T follicular helper cell (primary cell): ENCODE measurements around the gene LIMK1.
"Not testable (repeated sequence)": the region's sequence is repeated elsewhere in the genome, so short reads cannot be mapped to it uniquely, and the experiment has no call there.

Experiments
- DNase-seq: peaks from one replicate; pipeline ENCODE4 v3.0.0-alpha.2; 2020; ENCODE audit warnings: low read depth

LIMK1 gene

DNA sequence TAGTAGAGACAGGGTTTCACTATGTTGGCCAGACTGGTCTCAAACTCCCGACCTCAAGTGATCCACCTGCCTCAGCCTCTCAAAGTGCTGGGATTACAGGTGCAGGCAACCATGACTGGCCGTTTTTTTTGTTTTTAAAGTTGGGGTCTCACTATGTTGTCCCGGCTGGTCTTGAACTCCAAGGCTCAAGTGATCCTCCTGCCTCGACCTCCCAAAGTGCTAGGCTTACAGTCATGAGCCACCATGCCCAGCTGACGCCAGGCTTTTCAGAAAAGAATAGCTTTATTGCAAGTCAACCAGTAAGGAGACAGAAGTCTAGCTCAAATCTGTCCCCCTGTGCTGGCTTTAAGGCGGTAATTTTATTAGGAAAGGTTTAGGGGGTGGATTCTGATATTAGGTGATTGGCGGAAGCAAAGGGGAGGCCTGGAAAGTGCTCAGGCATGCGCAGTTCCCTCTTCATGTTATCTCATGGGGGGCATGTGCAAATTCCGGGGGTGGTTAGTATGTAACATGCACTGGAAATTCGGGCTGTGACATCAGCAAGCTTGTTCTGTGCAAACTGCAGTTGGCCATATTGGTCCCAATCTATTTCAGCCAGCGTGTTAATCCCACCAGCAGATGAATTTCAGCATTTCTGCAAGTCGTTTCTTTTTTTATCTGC, 42.7 kb downstream of the LIMK1 start:
- DNase-seq: no peak

- DNase-seq: no peak
Measured at GRCh38 chr7:74129887-74130286, 46.3 kb downstream of the LIMK1 start.

GRCh38 chr7:74130518-74130917, 46.9 kb downstream of the LIMK1 start:
- no peak for DNase-seq

DNA sequence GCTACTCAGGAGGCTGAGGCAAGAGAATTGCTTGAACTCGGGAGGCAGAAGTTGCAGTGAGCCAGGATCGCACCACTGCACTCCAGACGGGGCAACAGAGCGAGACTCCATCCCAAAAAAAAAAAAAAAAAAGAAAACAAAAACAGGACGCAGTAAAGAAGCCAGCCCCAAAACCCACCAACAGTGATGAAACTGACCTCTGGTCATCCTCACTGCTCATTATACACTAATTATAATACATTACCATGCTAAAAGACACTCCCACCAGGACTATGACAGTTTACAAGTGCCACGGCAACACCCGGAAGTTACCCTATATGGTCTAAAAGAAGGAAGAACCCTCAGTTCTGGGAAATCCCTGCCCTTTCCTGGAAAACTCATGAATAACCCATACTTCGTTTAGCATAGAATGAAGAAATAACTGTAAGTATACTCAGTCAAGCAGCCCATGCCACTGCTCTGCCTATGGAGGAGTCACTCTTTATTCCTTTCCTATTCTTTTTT, 50.6 kb downstream of the LIMK1 start:
- DNase-seq: no peak

- DNase-seq: no peak
Measured at GRCh38 chr7:74138334-74138867, 54.8 kb downstream of the LIMK1 start.

DNA sequence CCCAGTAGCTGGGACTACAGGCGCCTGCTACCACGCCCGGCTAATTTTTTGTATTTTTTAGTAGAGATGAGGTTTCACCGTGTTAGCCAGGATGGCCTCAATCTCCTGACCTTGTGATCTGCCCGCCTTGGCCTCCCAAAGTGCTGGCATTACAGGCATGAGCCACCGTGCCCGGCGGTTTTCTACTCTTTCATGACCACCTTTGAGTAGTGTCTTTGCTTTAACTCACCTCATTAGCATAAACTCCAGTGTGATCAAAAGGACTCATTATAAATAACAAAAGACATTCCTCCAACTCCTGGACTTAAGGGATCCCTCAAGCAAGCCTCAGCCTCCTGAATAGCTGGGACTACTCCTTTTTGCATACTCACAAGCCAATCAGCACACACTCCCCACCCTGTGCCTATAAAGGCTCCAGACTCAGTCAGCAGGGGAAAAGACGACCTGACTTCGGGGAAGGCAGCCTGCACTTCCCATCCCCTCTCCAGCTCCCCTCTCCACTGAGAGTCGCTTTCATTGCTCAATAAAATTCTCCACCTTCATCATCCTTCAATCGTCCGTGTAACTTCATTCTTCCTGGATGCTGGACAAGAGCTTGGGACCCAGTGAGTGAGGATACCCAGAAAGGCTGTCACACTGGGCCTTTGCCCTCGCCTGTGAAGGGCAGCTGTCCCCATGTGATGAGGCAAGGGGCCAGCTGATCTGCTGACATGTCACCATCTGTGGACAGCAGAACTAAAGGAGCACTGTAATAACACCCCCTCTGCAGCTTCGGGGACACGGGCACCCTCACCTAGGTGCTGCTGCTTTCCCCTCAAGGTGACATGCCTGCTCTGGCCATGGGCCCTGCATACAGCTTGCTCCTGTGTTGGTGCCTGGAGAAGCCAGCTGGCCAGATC, 55.6 kb downstream of the LIMK1 start:
- no peak for DNase-seq

DNA sequence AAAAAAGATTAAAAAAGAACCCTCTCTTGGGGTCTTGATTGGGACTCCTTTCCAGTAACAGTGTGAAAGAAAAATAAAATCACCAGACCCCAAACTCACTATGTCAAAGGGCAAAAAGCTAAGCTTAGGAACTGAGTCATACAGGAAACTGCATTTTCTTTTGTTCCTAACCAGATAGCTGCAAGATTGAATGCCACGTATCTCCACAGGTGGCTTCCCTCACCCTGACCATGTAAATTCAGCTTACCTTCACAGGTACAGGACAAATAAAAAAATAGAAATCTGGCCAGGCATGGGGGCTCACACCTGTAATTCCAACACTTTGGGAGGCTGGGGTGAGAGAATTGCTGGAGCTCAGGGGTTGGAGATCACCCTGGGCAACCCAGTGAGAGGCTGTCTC, 58.1 kb downstream of the LIMK1 start:
- no peak for DNase-seq

- no peak for DNase-seq
Measured at GRCh38 chr7:74143383-74143782, 59.8 kb downstream of the LIMK1 start.

- no peak for DNase-seq
Measured at GRCh38 chr7:74148491-74148890, 64.9 kb downstream of the LIMK1 start.

- DNase-seq: no peak
Measured at GRCh38 chr7:74149071-74149470, 65.5 kb downstream of the LIMK1 start.

DNA sequence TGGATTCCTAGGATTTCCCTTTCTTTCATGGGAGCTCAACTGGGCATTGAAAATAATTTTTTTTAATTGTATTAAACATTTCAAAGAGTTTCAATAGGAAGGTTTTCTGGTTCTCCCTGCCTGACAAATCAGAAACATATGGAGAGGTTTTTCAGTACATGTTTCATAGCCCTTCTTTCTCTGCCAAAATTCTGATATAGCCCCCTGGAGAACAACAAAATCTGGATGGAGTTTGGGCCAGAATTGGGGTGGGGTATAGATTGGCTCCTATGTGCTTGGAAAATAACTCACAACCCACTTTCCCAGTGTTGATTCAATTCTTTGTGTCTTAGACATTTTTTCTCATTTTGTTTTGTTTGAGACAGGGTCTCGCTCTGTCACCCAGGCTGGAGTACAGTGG, 66.0 kb downstream of the LIMK1 start:
- no peak for DNase-seq

DNA sequence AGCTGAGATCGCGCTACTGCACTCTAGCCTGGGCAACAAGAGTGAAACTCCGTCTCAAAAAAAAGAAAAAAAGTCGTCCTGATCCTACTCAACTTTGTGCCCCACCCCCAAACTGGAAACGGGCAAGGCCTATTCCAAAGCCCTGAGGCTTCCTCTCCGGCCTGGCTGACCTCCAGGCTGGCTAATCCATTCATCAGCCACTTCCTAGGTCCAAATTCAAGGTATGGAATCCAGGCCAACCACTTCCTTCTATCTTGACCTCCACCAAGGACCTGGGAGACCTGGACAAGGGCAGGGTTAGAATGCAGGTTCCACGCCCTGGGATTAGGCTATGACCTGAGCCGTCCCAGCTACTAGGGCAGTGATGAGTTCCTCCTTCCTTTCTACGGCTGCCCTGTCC, 70.1 kb downstream of the LIMK1 start:
- DNase-seq: no peak

GRCh38 chr7:74155810-74156395, 72.3 kb downstream of the LIMK1 start:
- DNase-seq: no peak

DNA sequence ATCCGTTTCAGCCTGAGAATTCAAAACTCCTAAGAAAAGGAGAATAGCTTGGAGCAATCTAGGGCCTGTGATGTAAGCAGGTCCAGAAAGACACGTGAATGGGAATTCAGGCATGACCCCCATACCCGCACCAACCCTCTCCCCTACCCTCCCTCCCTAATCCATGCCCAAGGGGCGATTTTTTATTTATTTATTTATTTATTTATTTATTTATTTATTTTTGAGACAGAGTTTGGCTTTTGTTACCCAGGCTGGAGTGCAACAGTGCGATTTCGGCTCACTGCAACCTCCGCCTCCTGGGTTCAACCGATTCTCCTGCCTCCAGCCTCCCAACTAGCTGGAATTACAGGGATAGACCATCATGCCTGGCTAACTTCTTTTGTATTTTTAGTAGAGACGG, 74.0 kb downstream of the LIMK1 start:
- no peak for DNase-seq

DNA sequence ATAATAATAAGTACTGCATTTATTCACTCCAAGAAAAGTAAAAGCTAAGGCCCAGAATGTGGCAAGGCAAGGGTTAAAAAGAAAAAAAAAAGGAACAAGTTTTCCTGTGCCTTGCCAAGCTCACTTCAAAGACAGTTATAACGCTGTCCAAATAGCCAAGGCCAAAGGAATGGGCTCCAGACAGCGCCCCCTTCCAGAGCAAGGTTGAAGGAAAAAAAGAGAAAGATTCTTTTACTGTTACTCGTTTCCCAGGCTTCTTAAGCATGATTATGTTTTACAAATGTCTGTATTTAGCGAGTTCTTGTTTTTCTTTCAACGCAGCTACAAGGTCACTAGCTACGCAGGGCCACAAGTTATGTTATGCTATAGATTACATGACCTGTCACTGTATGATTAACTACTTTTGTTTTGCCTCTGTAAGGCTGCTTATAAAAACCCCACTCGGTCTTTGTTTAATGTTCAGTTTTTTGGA, 81.4 kb downstream of the LIMK1 start:
- DNase-seq: no peak

DNA sequence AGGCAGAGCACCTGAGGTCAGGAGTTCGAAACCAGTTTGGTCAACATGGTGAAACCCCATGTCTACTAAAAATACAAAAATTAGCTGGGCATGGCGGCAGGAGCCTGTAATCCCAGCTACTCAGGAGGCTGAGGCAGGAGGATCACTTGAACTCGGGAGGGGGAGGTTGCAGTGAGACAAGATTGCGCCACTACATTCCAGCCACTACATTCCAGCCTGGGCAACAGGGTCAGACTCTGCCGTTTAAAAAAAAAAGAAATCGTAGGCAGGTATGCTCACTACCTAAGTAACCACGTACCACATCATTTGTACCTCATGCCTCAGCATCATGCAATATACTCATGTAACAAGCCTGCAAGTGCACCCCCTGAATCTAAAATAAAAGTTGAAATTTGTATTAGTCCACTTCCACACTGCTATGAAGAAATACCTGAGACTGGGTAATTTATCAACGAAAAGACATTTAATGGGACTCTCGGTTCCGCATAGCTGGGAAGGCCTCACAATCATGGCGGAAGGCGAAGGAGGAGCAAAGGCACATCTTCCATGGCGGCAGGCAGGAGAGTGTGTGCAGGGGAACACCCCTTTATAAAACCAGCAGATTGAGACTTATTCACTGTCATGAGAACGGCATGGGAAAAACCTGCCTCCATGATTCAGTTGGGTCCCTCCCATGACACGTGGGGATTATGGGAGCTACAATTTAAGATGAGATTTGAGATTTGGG, 82.4 kb downstream of the LIMK1 start:
- no peak for DNase-seq

GRCh38 chr7:74167324-74167723, 83.7 kb downstream of the LIMK1 start:
- not testable (repeated sequence) for DNase-seq
